ENCODE measurements around the gene SMARCD2. TPM values are rescaled to one million over a fixed set of nuclear protein-coding genes. Genes with fewer than 3 reads are reported as not detected.
A peak's percentile ranks its signal among the peaks of the same experiment; 100 is the strongest.

The SMARCD2 gene
- total and polyA plus RNA-seq, 2 of the 13 experiments (the other 11 are each of a cell fraction or from before 2014, with no cell fraction given), result 122 to 150 TPM

DNA sequence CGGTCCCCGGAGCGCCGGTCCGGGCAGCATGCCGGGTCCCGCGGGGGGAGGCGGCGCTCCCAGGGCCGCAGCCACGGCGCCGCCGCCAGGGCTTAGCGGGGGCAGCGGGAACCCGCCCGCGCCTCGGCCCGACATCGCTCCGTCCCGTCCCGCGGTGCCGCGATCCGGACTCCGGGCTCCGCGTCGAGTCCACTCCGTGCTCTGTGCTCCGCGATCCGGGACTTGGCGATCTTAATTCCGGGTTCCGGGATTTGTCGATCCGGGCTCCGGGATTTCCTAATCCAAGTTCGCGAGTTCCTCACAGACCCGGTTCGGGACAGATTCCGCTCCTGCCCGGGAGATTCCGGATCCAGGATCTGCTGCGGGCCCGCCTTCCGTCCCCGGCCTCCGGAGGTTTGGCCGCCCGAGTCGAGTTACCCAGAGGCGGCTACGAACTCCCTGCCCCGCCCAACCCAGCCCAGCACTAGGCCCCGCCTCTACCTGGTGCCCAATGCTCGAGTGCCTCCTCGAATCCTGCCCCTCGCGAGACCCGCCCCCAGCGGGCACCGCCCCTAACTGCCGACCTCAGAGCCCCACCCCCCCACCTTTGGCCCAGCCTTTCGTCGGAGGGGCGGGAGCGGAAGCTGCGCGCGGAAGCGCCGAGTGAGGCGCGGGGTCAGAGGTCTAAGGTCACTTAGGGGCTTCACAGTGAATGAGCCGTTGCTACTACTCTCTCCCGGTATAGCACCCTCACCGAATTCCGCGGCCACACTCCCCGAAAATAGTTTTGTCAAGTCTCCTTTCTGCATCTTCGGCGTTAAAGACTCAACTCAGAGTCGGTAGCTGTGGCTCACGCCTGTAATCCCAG is at the start of gene SMARCD2 (continued):
- TF ChIP-seq ARID4A (CRISPR knock-in tag; IDR thresholded peaks at IDR 0.05; ENCODE audit: borderline replicate concordance) (peak; percentile 75; the same call in 1 of the 2 replicates), NR2F2 (IDR thresholded peaks at IDR 0.05; ENCODE audit: borderline replicate concordance, low read depth) (peak; percentile 92), KLF12 (CRISPR knock-in tag; IDR thresholded peaks at IDR 0.05; ENCODE audit: borderline replicate concordance) (peak; percentile 99), ZNF597 (CRISPR knock-in tag; IDR thresholded peaks at IDR 0.05) (no peak; the same call in 1 of the 2 replicates), CENPT (CRISPR knock-in tag; IDR thresholded peaks at IDR 0.05; ENCODE audit: low read depth) (0 out of 2 replicates have a peak, but pooled peaks have one; percentile 40), CSRNP1 (CRISPR knock-in tag; IDR thresholded peaks at IDR 0.05) (peak; percentile 99), RARA (CRISPR knock-in tag; IDR thresholded peaks at IDR 0.05) (peak; percentile 92), ZFP82 (CRISPR knock-in tag; IDR thresholded peaks at IDR 0.05; ENCODE audit: borderline replicate concordance) (peak; percentile 91; the same call in 1 of the 2 replicates), ZNF550 (CRISPR knock-in tag; IDR thresholded peaks at IDR 0.05; ENCODE audit: borderline replicate concordance) (0 out of 2 replicates have a peak, but pooled peaks have one; percentile 43), ZBTB38 (CRISPR knock-in tag; IDR thresholded peaks at IDR 0.05) (peak; percentile 44), DZIP1 (CRISPR knock-in tag; IDR thresholded peaks at IDR 0.05) (peak; percentile 83; the same call in 1 of the 2 replicates)
- TF ChIP-seq, protein P1, sequence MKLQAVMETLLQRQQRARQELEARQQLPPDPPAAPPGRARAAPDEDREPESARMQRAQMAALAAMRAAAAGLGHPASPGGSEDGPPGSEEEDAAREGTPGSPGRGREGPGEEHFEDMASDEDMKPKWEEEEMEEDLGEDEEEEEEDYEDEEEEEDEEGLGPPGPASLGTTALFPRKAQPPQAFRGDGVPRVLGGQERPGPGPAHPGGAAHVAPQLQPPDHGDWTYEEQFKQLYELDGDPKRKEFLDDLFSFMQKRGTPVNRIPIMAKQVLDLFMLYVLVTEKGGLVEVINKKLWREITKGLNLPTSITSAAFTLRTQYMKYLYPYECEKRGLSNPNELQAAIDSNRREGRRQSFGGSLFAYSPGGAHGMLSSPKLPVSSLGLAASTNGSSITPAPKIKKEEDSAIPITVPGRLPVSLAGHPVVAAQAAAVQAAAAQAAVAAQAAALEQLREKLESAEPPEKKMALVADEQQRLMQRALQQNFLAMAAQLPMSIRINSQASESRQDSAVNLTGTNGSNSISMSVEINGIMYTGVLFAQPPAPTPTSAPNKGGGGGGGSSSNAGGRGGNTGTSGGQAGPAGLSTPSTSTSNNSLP (IDR thresholded peaks at IDR 0.05; ENCODE audit: low read depth, low read length), result peak; percentile 100
